CD4-positive, alpha-beta T cell (primary cell): Measurements from ENCODE around the gene TBR1. TPM values are rescaled to one million over a fixed set of nuclear protein-coding genes. Genes with fewer than 3 reads are reported as not detected.

ENCODE experiments used
- ATAC-seq: fragments of 200-7000 bp; cut with Tn5 transposase; one replicate; pipeline ENCODE4 v1.10.0; 2022; ENCODE audit warnings: mild to moderate bottlenecking; ENCODE audit not compliant: poor library complexity
- CTCF ChIA-PET: fragments of 350-600 bp; sonication (Branson Sonifier 250); formaldehyde crosslinking; loops from one replicate; lab custom pipeline; 2021; ENCODE audit warnings: antibody characterized with exemption, inconsistent platforms; lab: Charles Lee
- POLR2A ChIA-PET: fragments of 350-600 bp; sonication (Branson Sonifier 250); formaldehyde crosslinking; loops from one replicate; lab custom pipeline; 2021; ENCODE audit warnings: antibody characterized with exemption, inconsistent platforms; lab: Charles Lee
- DNase-seq, 14 experiments: peaks; one replicate each; pipeline ENCODE4 v3.0.0-alpha.2; 2013 to 2020; ENCODE audit warnings: mixed read lengths in 2 of 14
- H3K27ac ChIP-seq, 2 donors: one replicate each; pipeline versions ENCODE4 v1.5.1 to v1.7.0; 2013; ENCODE audit warnings: low read length in 2 of 2, low read depth in 1 of 2, mild to moderate bottlenecking in 1 of 2
- H3K27me3 ChIP-seq, 2 experiments: 1 replicate in 1 of 2; 2 replicates in 1 of 2; pipeline versions ENCODE4 v1.6.1 to v1.7.0; 2013; ENCODE audit warnings: low read length in 2 of 2, control low read depth in 1 of 2, mild to moderate bottlenecking in 1 of 2, moderate library complexity in 1 of 2; ENCODE audit not compliant: insufficient read depth in 2 of 2, control insufficient read depth in 1 of 2
- H3K36me3 ChIP-seq: one replicate; pipeline ENCODE4 v1.6.1; 2013; ENCODE audit warnings: low read length, control low read depth; ENCODE audit not compliant: insufficient read depth
- H3K4me1 ChIP-seq: one replicate; pipeline ENCODE4 v1.6.1; 2013; ENCODE audit warnings: low read length, control low read depth; ENCODE audit not compliant: insufficient read depth
- H3K4me3 ChIP-seq: one replicate; pipeline ENCODE4 v1.5.1; 2013; ENCODE audit warnings: mild to moderate bottlenecking, low read length, moderate library complexity
- H3K9me3 ChIP-seq, 2 experiments: 1 replicate in 1 of 2; 2 replicates in 1 of 2; pipeline versions ENCODE4 v1.6.1 to v1.7.0; 2013; ENCODE audit warnings: low read length in 2 of 2, mild to moderate bottlenecking in 2 of 2, control low read depth in 1 of 2, moderate library complexity in 1 of 2; ENCODE audit not compliant: control insufficient read depth in 1 of 2, insufficient read depth in 1 of 2
- H3K27ac Mint-ChIP-seq: one replicate; pipeline ENCODE4 v1.8.0; 2020; ENCODE audit warnings: mixed read lengths
- H3K27me3 Mint-ChIP-seq: one replicate; pipeline ENCODE4 v1.8.0; 2021; ENCODE audit warnings: mixed read lengths
- H3K36me3 Mint-ChIP-seq: one replicate; pipeline ENCODE4 v1.8.0; 2021; ENCODE audit warnings: low read depth, mixed read lengths
- H3K4me1 Mint-ChIP-seq: one replicate; pipeline ENCODE4 v1.8.0; 2021; ENCODE audit warnings: low read depth, mixed read lengths
- H3K4me3 Mint-ChIP-seq: one replicate; pipeline ENCODE4 v1.8.0; 2020; ENCODE audit warnings: mild to moderate bottlenecking, mixed read lengths
- H3K9me3 Mint-ChIP-seq: one replicate; pipeline ENCODE4 v1.8.0; 2020; ENCODE audit warnings: mixed read lengths
- intact Hi-C, 2 experiments: fragments of 100-400 bp; cut with DNase I in 1 of 2; cut with micrococcal nuclease in 1 of 2; formaldehyde crosslinking; loops; one replicate each; pipeline versions ENCODE4 v1.15.1 to v1.9.0; 2023 to 2025; cut with DNase I, micrococcal nuclease
- total RNA-seq, 174 experiments: library from RNA in 2 of 174; stranded (reverse) in 2 of 174; gene quantifications; one replicate each; pipeline ENCODE4 v1.2.3 and lab custom pipeline; 2021 to 2026
- TF ChIP-seq, protein P1 (sequence below): fragments of 200-600 bp; IDR thresholded peaks from one replicate; pipeline ENCODE4 v1.8.0; 2022; ENCODE audit warnings: antibody characterized with exemption, mild to moderate bottlenecking

TBR1 gene
- total RNA-seq, 2 experiments from 2014 or later = not detected

DNA sequence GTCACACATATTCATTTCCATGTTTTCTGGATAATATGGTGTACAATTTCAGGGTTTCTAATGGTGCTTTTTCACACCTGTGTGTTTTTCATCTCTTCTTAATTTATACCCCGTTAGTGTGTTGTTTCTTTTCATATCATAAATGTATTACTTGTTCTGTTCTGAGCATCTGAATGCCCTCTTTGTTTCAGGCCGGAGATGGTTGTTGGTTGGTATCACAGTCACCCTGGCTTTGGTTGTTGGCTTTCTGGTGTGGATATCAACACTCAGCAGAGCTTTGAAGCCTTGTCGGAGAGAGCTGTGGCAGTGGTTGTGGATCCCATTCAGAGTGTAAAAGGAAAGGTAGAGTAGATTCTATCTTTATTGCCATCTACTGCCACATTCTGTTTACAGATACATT is 45.1 kb upstream of the TBR1 start:
- ChIA-PET POLR2A (no interaction called here), CTCF (interaction anchor here (0.9 kb wide), 1 partner anchor 10 kb away, joined by 3 read pairs; no protein-coding TSS in a partner anchor)
- ATAC-seq (no peak), DNase-seq (no peak)
- Mint-ChIP-seq H3K9me3 (no peaks in the 10 kb centered on the region), H3K36me3 (peaks cover 58% of the 10 kb centered on the region), H3K4me3 (no peak overlapping the region), H3K27me3 (no peaks in the 10 kb centered on the region), H3K27ac (no peak overlapping the region), H3K4me1 (no peaks in the 10 kb centered on the region)
- H3K27me3 ChIP-seq = no peaks in the 10 kb centered on the region
- H3K27ac ChIP-seq = no peak overlapping the region
- no peaks in the 10 kb centered on the region for H3K4me1 ChIP-seq
- TF ChIP-seq, protein P1, sequence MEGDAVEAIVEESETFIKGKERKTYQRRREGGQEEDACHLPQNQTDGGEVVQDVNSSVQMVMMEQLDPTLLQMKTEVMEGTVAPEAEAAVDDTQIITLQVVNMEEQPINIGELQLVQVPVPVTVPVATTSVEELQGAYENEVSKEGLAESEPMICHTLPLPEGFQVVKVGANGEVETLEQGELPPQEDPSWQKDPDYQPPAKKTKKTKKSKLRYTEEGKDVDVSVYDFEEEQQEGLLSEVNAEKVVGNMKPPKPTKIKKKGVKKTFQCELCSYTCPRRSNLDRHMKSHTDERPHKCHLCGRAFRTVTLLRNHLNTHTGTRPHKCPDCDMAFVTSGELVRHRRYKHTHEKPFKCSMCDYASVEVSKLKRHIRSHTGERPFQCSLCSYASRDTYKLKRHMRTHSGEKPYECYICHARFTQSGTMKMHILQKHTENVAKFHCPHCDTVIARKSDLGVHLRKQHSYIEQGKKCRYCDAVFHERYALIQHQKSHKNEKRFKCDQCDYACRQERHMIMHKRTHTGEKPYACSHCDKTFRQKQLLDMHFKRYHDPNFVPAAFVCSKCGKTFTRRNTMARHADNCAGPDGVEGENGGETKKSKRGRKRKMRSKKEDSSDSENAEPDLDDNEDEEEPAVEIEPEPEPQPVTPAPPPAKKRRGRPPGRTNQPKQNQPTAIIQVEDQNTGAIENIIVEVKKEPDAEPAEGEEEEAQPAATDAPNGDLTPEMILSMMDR = no peak
- intact Hi-C loops = no loop called here
- H3K4me3 ChIP-seq = no peak overlapping the region
- H3K36me3 ChIP-seq = peaks cover 42% of the 10 kb centered on the region
- no peaks in the 10 kb centered on the region for H3K9me3 ChIP-seq

DNA sequence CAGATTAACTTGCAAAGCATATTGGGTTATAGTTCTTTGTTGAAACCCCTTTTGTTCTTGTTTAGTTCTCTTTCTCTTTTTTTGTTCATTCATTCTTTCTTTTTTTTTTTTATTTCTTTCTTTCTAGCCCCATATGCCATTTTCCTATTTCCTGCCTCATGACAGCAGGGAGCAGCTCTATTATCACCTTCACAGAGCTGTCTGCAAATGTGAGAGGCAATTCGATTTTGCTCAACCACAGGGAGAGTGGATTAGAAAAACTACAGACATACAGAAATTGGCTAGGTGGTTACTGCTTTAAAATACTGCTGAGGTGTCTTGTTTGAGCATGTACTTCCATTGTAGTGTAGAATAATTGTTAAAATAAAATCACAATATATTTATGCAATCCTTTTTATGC is 44.2 kb upstream of the TBR1 start:
- CTCF ChIA-PET = no interaction called here

DNA sequence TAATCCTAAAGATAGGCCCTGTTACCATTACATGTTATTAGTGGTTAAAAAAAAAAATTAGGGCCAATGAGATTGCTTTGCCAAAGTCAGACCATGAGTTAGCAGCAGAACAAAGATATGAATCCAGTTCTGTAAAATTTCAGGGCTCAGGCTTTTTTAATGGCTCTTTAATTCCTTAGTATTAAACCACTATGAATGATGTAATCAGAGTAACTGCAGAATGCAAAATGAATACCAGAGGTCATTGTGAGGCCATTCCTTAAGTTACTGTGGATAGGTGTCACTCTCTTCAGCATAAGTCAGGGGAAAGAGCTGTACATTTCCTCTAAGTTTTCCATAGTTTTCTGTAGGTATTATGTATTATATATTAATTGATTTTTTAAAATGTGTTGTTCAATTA is 42.2 kb upstream of the TBR1 start:
- Mint-ChIP-seq H3K27me3 (no peaks in the 10 kb centered on the region), H3K9me3 (no peaks in the 10 kb centered on the region), H3K4me3 (no peak overlapping the region), H3K27ac (no peak overlapping the region), H3K4me1 (no peaks in the 10 kb centered on the region), H3K36me3 (peaks cover 55% of the 10 kb centered on the region)
- Histone ChIP-seq H3K27ac (no peak overlapping the region), H3K9me3 (no peaks in the 10 kb centered on the region), H3K27me3 (no peaks in the 10 kb centered on the region), H3K4me1 (no peaks in the 10 kb centered on the region), H3K36me3 (peaks cover 34% of the 10 kb centered on the region), H3K4me3 (no peak overlapping the region)
- intact Hi-C loops = no loop called here
- ATAC-seq (no peak), DNase-seq (no peak)
- TF ChIP-seq, protein P1 = no peak
- ChIA-PET CTCF (no interaction called here), POLR2A (no interaction called here)

More for the DNA sequence above, 44.2 kb upstream of the TBR1 start:
- ATAC-seq = no peak
- Histone ChIP-seq H3K36me3 (peaks cover 42% of the 10 kb centered on the region), H3K27me3 (no peaks in the 10 kb centered on the region), H3K27ac (no peak overlapping the region), H3K4me1 (no peaks in the 10 kb centered on the region), H3K9me3 (no peaks in the 10 kb centered on the region), H3K4me3 (no peak overlapping the region)
- H3K9me3 Mint-ChIP-seq = no peaks in the 10 kb centered on the region
- TF ChIP-seq, protein P1 = no peak
- intact Hi-C loops = no loop called here
- peaks cover 58% of the 10 kb centered on the region for H3K36me3 Mint-ChIP-seq
- no peaks in the 10 kb centered on the region for H3K27me3 Mint-ChIP-seq
- POLR2A ChIA-PET = no interaction called here
- no peak for DNase-seq
- no peak overlapping the region for H3K4me3 Mint-ChIP-seq
- no peaks in the 10 kb centered on the region for H3K4me1 Mint-ChIP-seq
- H3K27ac Mint-ChIP-seq = no peak overlapping the region
